ENCODE measurements around the gene NFATC2.

DNA sequence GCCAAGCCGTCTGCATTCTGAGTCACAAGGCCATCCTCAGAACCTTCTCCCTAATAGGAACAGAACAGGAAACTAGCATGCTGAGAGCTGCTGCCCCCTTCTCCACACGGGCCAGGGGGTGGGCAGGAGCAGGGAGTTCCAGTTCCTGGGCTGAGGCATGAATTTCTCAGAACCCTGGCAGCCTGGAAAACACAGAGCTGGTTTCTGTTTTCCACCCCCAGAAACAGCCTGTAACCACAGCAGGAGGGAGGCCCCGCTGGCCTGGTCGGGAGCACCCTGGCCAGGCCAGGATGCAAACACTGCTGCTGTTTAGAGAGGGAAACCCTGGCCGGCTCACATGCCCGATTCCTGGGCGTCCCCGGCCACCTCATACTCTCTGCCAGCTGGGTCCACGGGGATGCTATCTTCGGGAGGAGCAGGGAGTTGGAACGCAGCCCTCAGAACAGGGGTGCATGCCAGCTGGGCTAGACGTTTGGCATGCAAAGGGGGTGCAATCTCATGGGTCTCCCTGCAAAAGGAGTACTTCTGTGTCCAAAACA lies 130.1 kb downstream of the NFATC2 start:
- TF ChIP-seq, protein P1, sequence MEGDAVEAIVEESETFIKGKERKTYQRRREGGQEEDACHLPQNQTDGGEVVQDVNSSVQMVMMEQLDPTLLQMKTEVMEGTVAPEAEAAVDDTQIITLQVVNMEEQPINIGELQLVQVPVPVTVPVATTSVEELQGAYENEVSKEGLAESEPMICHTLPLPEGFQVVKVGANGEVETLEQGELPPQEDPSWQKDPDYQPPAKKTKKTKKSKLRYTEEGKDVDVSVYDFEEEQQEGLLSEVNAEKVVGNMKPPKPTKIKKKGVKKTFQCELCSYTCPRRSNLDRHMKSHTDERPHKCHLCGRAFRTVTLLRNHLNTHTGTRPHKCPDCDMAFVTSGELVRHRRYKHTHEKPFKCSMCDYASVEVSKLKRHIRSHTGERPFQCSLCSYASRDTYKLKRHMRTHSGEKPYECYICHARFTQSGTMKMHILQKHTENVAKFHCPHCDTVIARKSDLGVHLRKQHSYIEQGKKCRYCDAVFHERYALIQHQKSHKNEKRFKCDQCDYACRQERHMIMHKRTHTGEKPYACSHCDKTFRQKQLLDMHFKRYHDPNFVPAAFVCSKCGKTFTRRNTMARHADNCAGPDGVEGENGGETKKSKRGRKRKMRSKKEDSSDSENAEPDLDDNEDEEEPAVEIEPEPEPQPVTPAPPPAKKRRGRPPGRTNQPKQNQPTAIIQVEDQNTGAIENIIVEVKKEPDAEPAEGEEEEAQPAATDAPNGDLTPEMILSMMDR (IDR thresholded peaks at IDR 0.05; ENCODE audit: poor library complexity, severe bottlenecking), result no peak
- no peak for TF ChIP-seq POLR2AphosphoS5 (IDR thresholded peaks at IDR 0.05)
